Posterior cingulate gyrus (tissue), 11 donors: Measurements from ENCODE around the gene HSPA1L.
"Not testable (repeated sequence)": the region's sequence is repeated elsewhere in the genome, so short reads cannot be mapped to it uniquely, and the experiment has no call there.

Source experiments
- DNase-seq, 10 donors: peaks; one replicate each; pipeline versions ENCODE4 v3.0.0 to v3.0.0-alpha.2; 2020 to 2021; ENCODE audit warnings: mixed read lengths in 3 of 10
- intact Hi-C: fragments of 100-400 bp; cut with DNase I; formaldehyde crosslinking; loops from one replicate; pipeline ENCODE4 v1.15.1; 2023

The HSPA1L gene

GRCh38 chr6:31838114-31838553 lies 23.1 kb upstream of the HSPA1L start:
- peak in 1 of 10 donors; percentile 31 for DNase-seq
- intact Hi-C loops: not testable (repeated sequence)

- intact Hi-C loops: no loop called here
- DNase-seq: peak in 1 of 10 donors; percentile 32
These were observed 22.5 kb upstream of the HSPA1L start for GRCh38 chr6:31837369-31838113.

- intact Hi-C loops: no loop called here
- DNase-seq: peak in 1 of 10 donors; percentile 44
These were observed 21.6 kb upstream of the HSPA1L start for GRCh38 chr6:31836474-31837368.

GRCh38 chr6:31836047-31836473 lies 21.0 kb upstream of the HSPA1L start:
- intact Hi-C loops: no loop called here
- peak in 1 of 10 donors; percentile 24 for DNase-seq

- DNase-seq: peak; percentile 78 to 97 (median 84)
- intact Hi-C loops: loop anchor here (2.0 to 5.0 kb wide), 3 partner anchors 37 to 154 kb away; partner anchors contain the start of genes DDAH2, LY6G5C and VARS1
These were observed 19.5 kb upstream of the HSPA1L start for GRCh38 chr6:31834367-31835250.

GRCh38 chr6:31831350-31832215 lies 16.5 kb upstream of the HSPA1L start:
- peak in 1 of 10 donors; percentile 25 for DNase-seq
- intact Hi-C loops: loop anchor here (5.0 kb wide), 2 partner anchors 34 to 104 kb away; partner anchors contain the start of genes DDAH2 and VARS1

- intact Hi-C loops: loop anchor here (5.0 kb wide), 2 partner anchors 34 to 104 kb away; partner anchors contain the start of genes DDAH2 and VARS1
- peak in 1 of 10 donors; percentile 8 for DNase-seq
These were observed 15.8 kb upstream of the HSPA1L start for GRCh38 chr6:31830886-31831335.

- intact Hi-C loops: loop anchor here (5.0 kb wide), 2 partner anchors 32 to 102 kb away; partner anchors contain the start of genes DDAH2 and VARS1
- peak in 4 of 10 donors; percentile 47 to 87 (median 58) for DNase-seq
These were observed 14.7 kb upstream of the HSPA1L start for GRCh38 chr6:31829633-31830283.

GRCh38 chr6:31827286-31828079 lies 12.4 kb upstream of the HSPA1L start, which contains the start of gene HSPA1B:
HSPA1B (plus strand) TSS chr6:31827738; CDS start chr6:31827951, 213 bp downstream.
- intact Hi-C loops: no loop called here
- DNase-seq: peak; percentile 95 to 100 (median 98)

- DNase-seq: peak in 7 of 10 donors; percentile 56 to 94 (median 65)
- intact Hi-C loops: no loop called here
These were observed 11.8 kb upstream of the HSPA1L start for GRCh38 chr6:31826793-31827285.

GRCh38 chr6:31825553-31825952 lies 10.5 kb upstream of the HSPA1L start:
- DNase-seq: no peak
- intact Hi-C loops: no loop called here

- DNase-seq: peak in 2 of 10 donors; percentile 31 to 35
- intact Hi-C loops: not testable (repeated sequence)
These were observed 8.6 kb upstream of the HSPA1L start for GRCh38 chr6:31823592-31824196.

- peak in 9 of 10 donors; percentile 53 to 94 (median 71) for DNase-seq
- intact Hi-C loops: no loop called here
These were observed 7.1 kb upstream of the HSPA1L start for GRCh38 chr6:31822036-31822821.

GRCh38 chr6:31821301-31822035 lies 6.4 kb upstream of the HSPA1L start:
- intact Hi-C loops: no loop called here

GRCh38 chr6:31820399-31820798 lies 5.3 kb upstream of the HSPA1L start:
- peak in 1 of 10 donors; percentile 33 for DNase-seq
- intact Hi-C loops: not testable (repeated sequence)

More at GRCh38 chr6:31821301-31822035, 6.4 kb upstream of the HSPA1L start:
- DNase-seq: peak in 9 of 10 donors; percentile 51 to 94 (median 70)
